H1 (cell line): ENCODE data around the gene MCF2L2. TPM values are rescaled to one million over a fixed set of nuclear protein-coding genes. Genes with fewer than 3 reads are reported as not detected.

ENCODE experiments used
- RAD21 ChIP-seq, 2 experiments: IDR thresholded peaks in 1 of 2; conservative IDR thresholded peaks in 1 of 2; 2 replicates each; pipeline ENCODE4 v1.6.1; 2011; ENCODE audit warnings: low read depth in 2 of 2, low read length in 2 of 2, improper control_type of control experiment in 1 of 2, inconsistent platforms in 1 of 2, mild to moderate bottlenecking in 1 of 2, moderate library complexity in 1 of 2
- polyA plus RNA-seq, 7 experiments: library from polyadenylated mRNA; depleted of rRNA in 3 of 7; stranded (reverse) in 5 of 7; unstranded in 2 of 7; fragments of >200 nt in 5 of 7; fragments of 200-250 nt in 2 of 7; gene quantifications; 1 replicate in 5 of 7; 2 replicates in 1 of 7; 4 replicates in 1 of 7; pipeline versions ENCODE4 v1.2.1 to v1.2.3, GENCODE V29; 2011 to 2013; ENCODE audit warnings: missing spikeins in 2 of 7, mixed read lengths in 2 of 7
- total RNA-seq: library from RNA; stranded (reverse); fragmentation: NEBNext Ultra II Directional; extraction: Animal tissue kit (Norgen Biotek cat#: 25700); gene quantifications from 2 replicates; pipeline ENCODE4 v1.2.1, GENCODE V29; 2021

Gene MCF2L2
- total and polyA plus RNA-seq, 2 of the 8 experiments (the other 6 are each of a cell fraction or from before 2014, with no cell fraction given), result 4.1 to 13.7 TPM

DNA sequence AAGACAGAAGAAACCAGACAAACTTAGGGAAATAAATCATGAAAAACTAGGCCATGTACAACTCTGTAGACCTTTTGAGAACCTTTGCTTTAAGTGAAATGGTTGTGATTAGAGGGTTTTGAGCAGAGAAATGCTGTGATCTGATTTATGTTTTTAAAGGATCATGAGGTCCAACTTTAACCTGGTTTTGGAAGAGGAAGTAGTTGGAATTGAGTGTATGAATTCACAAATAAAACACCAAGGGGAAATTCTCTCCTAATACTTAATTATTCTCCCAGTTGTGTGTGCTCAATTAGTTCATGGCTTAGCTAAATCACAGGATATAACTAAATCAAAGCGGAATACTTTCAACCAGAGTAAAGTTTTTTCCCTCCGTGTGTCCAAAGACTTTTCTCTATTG is 45.5 kb upstream of the MCF2L2 start (continued):
- TF ChIP-seq RAD21 (IDR thresholded peaks at IDR 0.05 in 1 of 2, conservative IDR thresholded peaks at IDR 0.05 in 1 of 2; ENCODE audit: low read depth in 2 of 2, low read length in 2 of 2), result no peak
